Fibroblast of pulmonary artery (primary cell): ENCODE data around the gene RASL12.

Source experiments
- DNase-seq: peaks from one replicate; pipeline ENCODE4 v3.0.0-alpha.2; 2010; ENCODE audit warnings: low read depth
- H3K4me3 ChIP-seq: replicated peaks from 2 replicates; pipeline ENCODE4 v1.5.1; 2011; ENCODE audit warnings: low read depth, mild to moderate bottlenecking, control low read depth, low read length, moderate library complexity
- CTCF ChIP-seq: IDR thresholded peaks from 2 replicates; pipeline ENCODE4 v1.5.1; 2011; ENCODE audit warnings: mild to moderate bottlenecking, control low read depth, low read length, inconsistent platforms; ENCODE audit errors: missing control alignments

RASL12 gene

GRCh38 chr15:65059369-65059750, 8.4 kb downstream of the RASL12 start:
- TF ChIP-seq CTCF: no peak
- no peak for DNase-seq
- H3K4me3 ChIP-seq: no peak overlapping the region

GRCh38 chr15:65058394-65059368, 9.1 kb downstream of the RASL12 start:
- TF ChIP-seq CTCF: no peak
- no peak for DNase-seq
- H3K4me3 ChIP-seq: no peak overlapping the region

- no peak for DNase-seq
- no peak overlapping the region for H3K4me3 ChIP-seq
- TF ChIP-seq CTCF: no peak
Observed at GRCh38 chr15:65057549-65057940, 10.2 kb downstream of the RASL12 start.

- no peak for TF ChIP-seq CTCF
- H3K4me3 ChIP-seq: no peak overlapping the region
- DNase-seq: no peak
Observed at GRCh38 chr15:65056868-65057548, 10.8 kb downstream of the RASL12 start.

GRCh38 chr15:65056106-65056505, 11.7 kb downstream of the RASL12 start:
- DNase-seq: no peak
- no peak for TF ChIP-seq CTCF
- no peak overlapping the region for H3K4me3 ChIP-seq

- H3K4me3 ChIP-seq: no peak overlapping the region
- DNase-seq: no peak
- no peak for TF ChIP-seq CTCF
Observed at GRCh38 chr15:65055201-65055870, 12.5 kb downstream of the RASL12 start.
